GM21825 (cell line): ENCODE results near the gene MBD3L2B.

Experiments used
- ATAC-seq: cut with Tn5 transposase; IDR thresholded peaks from one replicate; pipeline ENCODE4 v1.9.1; 2021; ENCODE audit warnings: mild to moderate bottlenecking, moderate library complexity; ENCODE audit not compliant: unreplicated experiment

The MBD3L2B gene

DNA sequence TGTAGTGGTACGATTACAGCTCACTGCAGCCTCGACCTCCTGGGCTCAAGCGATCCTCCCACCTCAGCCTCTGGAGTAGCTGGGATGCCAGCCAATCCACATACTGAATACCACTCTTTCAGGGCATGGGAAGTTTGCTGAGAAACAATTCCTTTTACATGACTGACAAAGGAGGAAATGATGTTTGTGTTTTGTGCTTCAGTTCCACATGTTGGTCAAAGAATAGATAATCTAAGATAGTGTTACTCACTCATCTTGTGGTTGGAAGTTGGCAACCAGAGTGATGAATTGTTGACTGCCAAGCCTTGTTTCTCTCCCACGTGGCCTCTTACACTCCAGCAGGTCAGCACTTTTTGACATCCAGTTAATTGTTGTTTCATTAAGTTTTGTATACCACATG lies 7.6 kb downstream of the MBD3L2B start:
- ATAC-seq: no peak

DNA sequence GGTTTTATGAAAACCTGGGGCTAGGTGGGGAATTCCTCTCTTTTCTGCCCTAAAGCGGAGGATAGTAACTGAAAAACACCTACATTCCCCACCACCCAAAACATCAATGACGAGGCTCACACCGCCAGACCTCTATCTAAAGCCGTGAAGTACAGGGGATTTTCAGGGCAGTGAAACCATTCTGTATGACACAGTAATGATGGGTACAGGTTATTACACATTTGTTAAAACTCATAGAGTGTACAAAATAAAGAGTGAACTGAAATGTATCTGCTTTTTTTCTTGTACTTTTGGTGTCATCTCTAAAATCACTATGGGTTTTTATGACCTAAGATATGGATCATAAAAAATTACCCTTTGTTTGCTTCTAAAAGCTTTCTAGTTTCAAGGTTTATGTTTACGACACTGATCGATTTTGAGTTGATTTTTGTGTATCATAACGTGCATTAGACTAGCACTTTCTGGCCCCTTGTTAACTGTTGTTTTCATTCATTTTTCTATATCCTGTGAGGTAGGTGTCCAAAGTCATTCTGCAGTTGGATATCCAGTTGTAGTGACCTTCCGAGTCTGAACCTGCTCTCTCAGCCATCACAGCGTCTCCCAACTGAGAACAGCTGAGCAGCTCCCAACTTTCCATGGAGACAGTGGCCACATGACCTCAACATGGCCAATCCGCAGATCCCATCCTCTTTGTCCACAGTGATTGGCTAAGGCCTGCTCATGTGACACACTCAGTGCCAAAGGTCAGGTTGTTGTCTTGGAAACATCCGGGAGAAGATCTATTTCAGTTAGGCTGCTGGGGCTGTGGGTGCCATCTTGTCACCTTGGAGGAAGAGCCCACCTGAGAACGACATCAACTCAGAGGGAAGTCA lies 10.3 kb downstream of the MBD3L2B start:
- no peak for ATAC-seq

DNA sequence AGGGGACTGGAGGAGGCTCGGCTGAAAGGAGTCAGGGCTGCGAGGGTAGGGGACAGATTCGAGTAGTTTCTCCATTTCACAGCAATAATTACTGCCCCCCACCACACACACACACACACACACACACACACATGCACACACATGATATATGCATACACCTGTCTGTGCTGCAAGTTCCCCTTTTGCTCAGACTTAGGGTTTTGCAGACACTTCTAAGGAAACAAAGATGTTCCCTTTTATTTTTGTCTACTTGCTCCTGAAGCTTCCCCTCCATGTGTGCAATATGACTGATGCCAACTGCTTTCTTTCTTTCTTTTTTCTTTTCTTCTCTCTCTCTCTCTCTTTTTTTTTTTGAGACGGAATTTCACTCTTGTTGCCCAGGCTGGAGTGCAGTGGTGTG lies 13.4 kb downstream of the MBD3L2B start:
- ATAC-seq: no peak

DNA sequence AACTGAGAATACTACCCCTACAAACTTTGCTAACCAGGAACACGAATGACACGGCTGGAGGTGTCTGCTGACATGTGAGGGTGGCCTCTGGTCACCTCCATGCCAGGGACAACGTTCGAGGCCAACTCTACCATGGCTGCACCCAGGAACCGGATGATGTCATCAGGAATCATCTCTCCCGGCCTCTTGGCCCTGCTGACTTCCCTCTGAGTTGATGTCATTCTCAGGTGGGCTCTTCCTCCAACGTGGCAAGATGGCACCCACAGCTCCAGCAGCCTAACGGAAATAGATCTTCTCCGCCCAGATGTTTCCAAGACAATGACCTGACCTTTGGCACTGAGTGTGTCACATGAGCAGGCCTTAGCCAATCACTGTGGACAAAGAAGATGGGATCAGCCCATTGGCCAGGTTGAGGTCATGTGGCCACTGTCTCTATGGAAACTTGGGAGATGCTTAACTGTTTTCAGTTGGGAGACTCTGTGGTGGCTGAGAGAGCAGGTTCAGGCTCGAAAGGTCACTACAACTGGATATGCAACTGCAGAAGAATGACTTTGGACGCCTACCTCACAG lies 15.0 kb downstream of the MBD3L2B start:
- no peak for ATAC-seq

DNA sequence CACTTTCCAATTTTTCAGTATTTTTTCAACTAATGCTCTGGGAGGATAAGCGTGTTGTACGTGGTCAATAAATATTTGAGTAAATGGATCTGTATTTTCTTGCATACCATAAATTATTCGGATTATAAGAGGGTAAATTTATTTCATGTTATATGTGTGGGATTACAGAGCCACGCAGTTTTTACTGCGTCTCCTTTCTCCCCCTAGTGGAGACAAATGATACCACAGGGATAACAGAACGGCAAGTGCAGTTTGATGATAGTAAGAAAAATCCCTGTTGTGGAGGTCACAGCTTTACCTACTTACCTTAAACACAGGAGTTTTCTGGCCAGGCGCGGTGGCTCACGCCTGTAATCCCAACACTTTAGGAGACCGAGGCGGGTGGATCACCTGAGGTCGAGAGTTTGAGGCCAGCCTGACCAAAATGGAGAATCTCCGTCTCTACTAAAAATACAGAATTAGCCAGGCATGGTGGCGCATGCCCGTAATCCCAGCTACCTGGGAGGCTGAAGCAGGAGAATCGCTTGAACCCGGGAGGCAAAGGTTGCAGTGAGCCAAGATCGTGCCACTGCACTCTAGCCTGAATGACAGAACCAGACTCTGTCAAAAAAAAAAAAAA lies 16.8 kb downstream of the MBD3L2B start:
- no peak for ATAC-seq

DNA sequence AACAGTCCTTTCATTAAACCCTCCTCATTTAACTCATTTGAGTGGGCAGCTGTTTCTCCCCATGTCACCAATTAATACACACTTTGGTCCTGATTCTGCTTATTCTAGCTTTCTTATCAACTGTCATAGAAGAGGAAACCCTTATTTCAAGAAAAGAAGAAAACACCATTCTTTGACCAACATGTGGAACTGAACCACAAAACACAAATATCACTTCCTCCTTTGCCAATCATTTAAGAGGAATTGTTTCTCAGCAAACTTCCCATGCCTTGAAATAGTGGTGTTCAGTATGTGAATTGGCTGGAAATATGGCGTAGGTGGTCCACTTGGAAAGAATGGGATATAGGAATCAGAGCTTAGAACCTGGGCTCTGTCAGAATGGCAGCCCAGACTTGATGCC lies 20.4 kb downstream of the MBD3L2B start:
- no peak for ATAC-seq

DNA sequence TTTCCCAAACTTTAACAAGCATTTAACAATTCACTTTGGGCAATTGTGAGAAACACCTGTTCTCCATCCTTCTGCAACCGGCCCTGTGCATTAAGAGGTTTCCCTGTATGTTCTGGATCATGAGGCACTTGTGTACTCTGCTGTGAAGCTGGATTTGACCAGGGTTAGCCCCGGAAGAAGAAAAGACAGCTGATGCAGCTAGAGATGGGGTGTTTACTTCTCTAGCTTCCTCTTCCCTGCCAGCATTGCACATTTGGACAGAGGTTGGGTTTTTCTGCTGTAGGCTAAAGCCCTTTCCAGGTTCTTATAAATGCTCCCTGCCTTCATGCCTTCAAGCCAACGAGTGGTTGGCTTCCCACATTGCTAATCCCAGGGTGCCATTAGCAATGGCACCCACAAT lies 20.9 kb downstream of the MBD3L2B start:
- ATAC-seq: no peak

DNA sequence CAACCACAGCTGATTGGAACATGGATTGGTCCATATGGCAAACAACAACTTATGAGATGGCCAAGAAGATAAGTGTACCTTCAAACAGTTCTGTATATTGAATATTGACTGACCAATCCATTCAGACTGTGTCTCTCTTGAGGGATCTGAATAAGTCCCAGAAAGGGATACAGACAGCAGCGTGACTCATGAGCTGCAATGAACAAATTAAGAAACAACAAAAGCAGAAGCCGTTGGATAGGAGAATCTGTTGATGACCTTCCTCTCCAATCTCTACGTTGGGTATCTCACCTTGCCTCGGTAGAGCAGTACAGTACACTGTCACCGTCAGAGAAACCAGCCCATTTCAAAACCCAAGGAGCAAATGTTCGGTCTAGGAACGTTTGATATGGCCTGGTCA lies 21.3 kb downstream of the MBD3L2B start:
- ATAC-seq: no peak

DNA sequence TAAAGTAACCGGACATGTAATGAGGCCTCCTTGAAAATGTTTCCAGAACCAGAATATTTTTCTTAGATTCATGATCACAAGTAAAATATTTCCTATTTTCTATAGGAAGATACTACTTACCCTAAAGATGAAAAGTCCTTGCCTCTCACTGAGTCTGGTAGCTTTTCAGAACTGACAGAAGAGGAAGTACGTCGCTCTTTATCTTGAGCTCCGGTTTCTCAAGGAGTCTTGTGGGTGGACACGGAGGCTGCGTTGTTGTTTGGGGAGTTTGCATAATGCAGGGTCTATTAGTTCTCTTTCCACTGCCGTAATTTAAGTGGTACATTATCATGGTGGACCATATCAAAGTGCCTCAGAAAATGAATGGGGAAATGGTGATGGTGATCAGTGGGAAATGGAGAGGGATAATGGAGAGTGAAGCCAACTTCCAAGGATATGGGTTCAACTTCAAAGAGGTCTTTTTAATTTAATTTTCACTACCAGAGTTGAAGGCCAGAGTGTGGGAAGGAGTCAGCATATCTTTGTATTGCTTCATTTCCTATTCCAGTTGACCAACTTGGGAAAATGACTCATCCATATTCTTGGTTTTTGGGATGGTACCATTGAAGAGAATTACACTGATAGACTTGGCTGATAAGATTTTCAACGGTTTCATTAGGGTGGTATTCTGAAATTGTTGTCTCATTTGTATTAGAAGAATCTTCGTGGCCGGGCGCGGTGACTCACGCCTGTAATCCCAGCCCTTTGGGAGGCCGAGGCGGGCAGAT lies 23.4 kb downstream of the MBD3L2B start:
- ATAC-seq: no peak

DNA sequence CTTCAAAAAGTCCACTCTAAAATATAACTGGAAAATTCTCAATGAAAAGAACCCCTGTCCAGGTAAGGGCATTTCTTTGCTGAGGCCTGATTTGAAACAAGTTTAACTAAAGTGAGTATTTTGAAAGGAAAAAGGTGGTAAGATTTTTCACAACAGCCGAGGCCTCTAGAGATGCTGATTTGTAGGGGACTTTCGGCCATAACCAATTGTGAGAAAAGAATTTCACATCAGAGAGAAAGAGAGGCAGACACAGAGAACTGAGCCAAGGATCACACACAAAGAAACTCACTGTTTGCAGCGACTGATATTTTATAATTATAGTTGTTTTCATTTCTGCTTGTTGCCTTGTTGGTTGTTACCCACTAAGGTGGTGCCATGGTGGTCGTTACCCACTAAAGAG lies 24.4 kb downstream of the MBD3L2B start:
- ATAC-seq: no peak

DNA sequence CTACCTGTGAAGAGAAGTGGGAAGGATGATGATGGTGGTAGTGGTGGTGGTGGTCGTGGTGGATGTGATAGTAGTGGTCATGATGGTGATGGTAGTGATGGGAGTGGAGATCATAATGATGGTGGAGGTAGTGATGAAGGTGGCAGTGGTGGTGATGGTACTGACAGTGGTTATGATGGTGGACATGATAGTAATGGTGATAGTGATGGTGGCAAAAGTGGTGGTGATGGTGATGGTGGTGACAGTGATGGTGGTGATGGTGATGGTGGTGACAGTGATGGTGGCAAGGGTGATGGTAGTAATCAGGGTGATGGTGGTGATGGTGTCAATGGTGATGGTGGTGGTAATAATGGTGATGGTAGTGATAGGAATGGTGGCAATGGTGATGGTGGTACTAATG lies 26.2 kb downstream of the MBD3L2B start:
- ATAC-seq: no peak

DNA sequence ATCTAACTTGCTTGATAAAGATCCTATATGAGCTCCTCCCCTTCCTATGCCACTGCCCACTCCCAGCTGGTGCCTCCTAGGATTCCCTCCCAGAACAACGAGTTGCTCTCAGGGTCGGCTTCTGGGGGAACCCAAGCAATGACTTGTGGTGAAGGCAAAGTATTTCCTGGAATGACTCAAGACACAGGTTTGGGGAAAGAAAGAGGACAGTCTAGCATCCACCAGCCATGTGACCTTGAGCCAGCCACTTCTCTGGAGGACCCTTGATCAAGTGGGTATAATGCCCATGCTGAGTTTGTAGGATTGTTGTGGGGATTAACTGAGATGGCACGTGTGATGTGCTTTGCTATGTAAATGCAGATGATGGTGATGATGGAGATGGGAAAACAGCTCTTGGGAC lies 33.0 kb downstream of the MBD3L2B start:
- no peak for ATAC-seq

DNA sequence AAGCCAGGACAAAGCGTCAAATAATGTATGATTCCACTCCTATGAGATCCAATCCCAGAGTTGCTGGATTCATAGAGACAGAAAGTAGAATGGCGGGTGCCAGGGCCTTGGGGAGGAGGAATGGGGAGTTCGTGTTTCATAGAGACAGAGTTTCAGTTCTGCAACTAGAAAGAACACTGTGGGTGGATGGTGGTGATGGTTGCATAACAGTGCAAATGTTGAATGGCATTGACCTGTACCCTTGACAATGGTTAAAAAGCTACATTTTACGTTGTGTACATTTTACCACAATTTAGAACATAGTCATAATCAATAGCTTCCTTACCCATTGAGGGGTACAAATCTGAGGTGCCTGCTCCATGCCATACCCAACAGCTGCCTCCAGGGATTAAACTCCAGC lies 33.4 kb downstream of the MBD3L2B start:
- ATAC-seq: no peak

DNA sequence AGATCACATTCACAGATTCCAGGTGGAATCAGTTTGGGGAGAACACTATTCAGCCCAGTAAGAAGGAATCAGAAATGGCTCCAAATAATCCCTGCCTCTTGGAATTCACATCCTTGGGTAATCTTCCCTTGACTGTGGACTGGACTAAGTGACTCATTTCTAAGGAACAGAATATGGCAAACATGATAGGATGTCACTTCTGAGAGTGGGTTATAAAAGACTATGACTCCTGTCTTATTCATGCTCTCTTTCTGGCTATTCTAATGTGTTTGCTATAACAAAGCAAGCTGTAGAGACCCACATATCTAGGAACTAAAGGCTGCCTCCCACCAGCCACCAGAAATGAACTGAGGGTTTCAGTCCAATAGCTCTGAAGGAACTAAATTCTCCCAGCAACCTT lies 37.8 kb downstream of the MBD3L2B start:
- ATAC-seq: no peak

DNA sequence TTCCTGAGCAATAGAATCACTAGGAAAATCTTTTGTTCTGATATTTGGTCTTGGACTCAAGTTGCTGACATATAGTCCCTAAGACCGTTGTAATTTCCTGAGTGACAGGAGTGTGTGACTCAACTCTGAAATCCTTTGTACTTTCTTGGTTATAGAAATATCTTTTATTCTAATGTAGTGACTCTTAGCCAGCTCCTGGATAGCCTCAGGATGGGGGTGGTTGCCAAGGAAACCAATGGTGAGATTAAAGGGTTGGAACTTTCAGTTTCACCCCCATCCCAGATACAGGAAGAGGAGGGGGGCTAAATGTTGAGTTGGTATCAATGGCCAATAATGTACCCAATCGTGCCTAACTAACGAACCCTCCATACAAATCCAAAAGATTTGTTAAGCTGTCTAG lies 41.8 kb downstream of the MBD3L2B start:
- ATAC-seq: no peak

DNA sequence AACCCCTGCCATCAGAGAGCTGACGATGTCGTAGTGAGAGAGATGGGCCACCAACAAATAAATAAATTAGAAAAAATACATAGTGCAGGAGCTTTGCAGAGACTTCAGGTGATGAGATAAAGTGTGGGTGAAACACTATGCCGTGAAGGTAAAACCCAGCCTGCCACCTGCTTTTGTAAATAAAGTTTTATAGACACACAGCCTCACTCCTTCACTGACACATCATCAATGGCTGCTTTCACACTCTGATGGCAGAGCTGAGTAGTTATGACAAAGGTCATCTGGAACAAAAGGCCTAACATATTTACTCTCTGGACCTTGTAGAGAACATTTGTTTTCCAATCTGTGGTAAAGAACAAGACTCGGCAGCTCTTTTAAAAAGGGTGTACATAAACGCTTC lies 45.0 kb downstream of the MBD3L2B start:
- no peak for ATAC-seq

DNA sequence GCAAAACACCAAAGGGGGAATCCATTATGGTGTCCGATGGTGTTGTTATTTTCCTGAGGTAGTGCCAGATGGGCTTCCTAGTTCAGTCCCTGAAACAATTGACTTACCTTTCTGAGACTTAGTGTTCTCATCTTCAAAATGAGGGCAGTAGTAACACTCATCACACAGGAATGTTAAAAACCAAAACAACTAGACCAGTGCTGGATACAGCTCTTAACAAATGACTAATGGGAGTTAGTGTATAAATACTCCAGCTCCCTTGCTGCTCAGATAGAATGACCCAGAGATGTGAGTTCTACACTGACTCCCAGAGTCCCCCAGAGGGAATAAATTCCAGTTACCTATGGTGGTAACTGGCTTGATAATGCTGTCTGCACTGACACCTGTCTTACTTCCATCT lies 49.9 kb downstream of the MBD3L2B start:
- ATAC-seq: no peak

DNA sequence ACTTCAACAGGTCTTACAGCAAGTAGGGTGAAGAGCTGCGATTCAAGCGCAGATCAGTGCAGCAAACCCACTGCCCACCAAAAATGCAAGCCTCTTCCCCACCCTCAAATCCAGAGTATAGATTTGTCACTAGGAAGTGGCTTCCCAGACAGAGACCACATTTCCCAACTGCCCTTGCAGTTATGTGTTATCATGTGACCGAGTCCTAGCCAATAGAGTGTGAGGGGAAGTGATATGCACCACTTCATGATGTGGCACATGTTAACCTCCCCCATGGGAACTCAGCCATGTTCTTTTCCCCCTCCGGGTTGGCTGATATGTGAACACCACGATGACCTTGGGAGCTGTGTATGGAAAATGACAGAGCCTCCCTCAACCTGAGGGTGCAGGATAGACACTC lies 50.8 kb downstream of the MBD3L2B start:
- no peak for ATAC-seq

DNA sequence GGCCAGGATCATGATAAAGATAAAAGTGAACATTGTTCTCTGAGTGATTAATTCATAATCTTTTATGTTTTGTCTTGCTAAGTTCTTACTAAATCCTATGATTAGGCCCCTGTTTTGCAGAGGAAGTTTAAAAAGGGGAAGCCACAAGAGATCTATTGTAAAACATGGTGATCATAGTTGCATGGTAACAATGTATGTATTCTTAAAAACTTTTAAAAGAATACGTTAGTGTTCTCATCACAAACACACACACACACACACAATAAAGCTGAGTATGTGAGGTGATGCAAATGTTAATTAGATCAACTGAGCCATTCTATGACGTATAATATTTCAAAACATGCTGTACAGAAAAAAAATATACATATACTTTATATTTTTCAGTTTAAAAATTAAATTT lies 51.2 kb downstream of the MBD3L2B start:
- ATAC-seq: no peak

DNA sequence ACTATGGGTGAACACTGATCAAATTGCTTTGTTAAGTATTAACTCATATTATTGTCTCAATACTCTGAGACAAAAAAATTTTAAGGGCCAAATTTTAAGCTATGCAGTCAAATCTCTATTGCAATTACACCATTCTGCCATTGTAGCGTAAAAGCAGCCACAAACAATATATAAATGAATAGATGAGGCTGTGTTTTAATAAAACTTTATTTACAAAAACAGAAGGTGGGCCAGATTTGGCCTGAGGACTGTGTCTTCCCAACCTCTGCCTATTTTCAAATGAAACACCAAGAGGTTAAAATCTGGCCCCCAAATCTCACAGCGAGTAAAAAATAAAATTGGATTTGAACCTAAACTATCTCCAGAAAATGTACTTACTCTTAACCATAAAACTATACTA lies 51.7 kb downstream of the MBD3L2B start:
- no peak for ATAC-seq
